Omental fat pad (tissue), 4 donors: ENCODE data around the gene TRPM3. TPM values are rescaled to one million over a fixed set of nuclear protein-coding genes. Genes with fewer than 3 reads are reported as not detected.

Source experiments
- ATAC-seq: fragments of 150-250 bp; one replicate; pipeline ENCODE4 v1.9.1; 2016; ENCODE audit warnings: mild to moderate bottlenecking, moderate library complexity; ENCODE audit not compliant: low FRiP score
- DNase-seq: peaks from one replicate; pipeline ENCODE4 v3.0.0-alpha.2; 2019; ENCODE audit warnings: low spot score
- CTCF ChIP-seq, 3 donors: fragments of 450-650 bp; IDR thresholded peaks; one replicate each; pipeline ENCODE4 v1.5.1; 2016 to 2017; ENCODE audit warnings: antibody characterized with exemption in 3 of 3, mild to moderate bottlenecking in 3 of 3, moderate library complexity in 2 of 3
- total RNA-seq, 4 donors: library from RNA; depleted of rRNA; stranded (reverse); fragments of >200 nt; gene quantifications; one replicate each; pipeline ENCODE4 v1.1.0, GENCODE V29; 2016

TRPM3 gene
- total RNA-seq, 4 donors from 2014 or later = 0.60 to 9.3 (median 1.5) TPM

- ATAC-seq = no peak
- DNase-seq = no peak
- no peak for TF ChIP-seq CTCF (IDR thresholded peaks at IDR 0.05)
Measured at GRCh38 chr9:70617033-70617828, 504.2 kb downstream of the TRPM3 start.

- DNase-seq (no peak), ATAC-seq (no peak)
- TF ChIP-seq CTCF (IDR thresholded peaks at IDR 0.05) = no peak
Measured at GRCh38 chr9:70616228-70616990, 505.0 kb downstream of the TRPM3 start.

- no peak for TF ChIP-seq CTCF (IDR thresholded peaks at IDR 0.05)
- ATAC-seq (no peak), DNase-seq (no peak)
Measured at GRCh38 chr9:70615464-70616138, 505.8 kb downstream of the TRPM3 start.

GRCh38 chr9:70614786-70615463 lies 506.5 kb downstream of the TRPM3 start:
- DNase-seq (no peak), ATAC-seq (no peak)
- no peak for TF ChIP-seq CTCF (IDR thresholded peaks at IDR 0.05)

- DNase-seq = no peak
- TF ChIP-seq CTCF (IDR thresholded peaks at IDR 0.05) = no peak
- ATAC-seq = no peak
Measured at GRCh38 chr9:70613024-70613768, 508.2 kb downstream of the TRPM3 start.

GRCh38 chr9:70610287-70610644 lies 511.2 kb downstream of the TRPM3 start:
- DNase-seq (no peak), ATAC-seq (no peak)
- no peak for TF ChIP-seq CTCF (IDR thresholded peaks at IDR 0.05)
